Measurements from ENCODE around the gene TTC9B. TPM values are rescaled to one million over a fixed set of nuclear protein-coding genes. Genes with fewer than 3 reads are reported as not detected.
A peak's percentile ranks its signal among the peaks of the same experiment; 100 is the strongest.

Gene TTC9B
- total and polyA plus RNA-seq, 2 experiments from 2014 or later: 0.63 to 1.0 TPM

DNA sequence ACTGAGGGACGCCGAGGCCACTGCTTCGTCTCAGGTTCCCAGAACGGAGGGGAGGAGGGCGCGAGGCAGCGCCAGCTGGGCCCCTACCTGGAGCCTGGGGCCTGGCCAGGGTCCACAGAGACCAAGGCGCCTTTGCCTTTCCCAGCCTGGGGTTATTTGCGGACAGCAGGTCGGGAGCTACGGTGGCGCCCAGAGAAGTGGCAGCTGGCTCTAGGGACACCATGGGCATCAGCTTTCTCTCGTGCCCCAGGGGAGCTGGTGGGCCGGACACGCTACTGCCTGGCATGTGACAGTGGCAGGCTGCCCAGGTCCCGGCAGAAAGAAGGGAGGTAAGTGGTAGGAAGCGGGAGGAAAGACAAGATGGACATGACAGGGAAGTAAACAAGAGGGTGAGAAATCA, 47.9 kb upstream of the TTC9B start (continued):
- TF ChIP-seq ETS1 (IDR thresholded peaks at IDR 0.05): no peak
- no peak for TF ChIP-seq EZH2phosphoT487 (IDR thresholded peaks at IDR 0.05; ENCODE audit: unreplicated experiment)
- TF ChIP-seq, protein P1, sequence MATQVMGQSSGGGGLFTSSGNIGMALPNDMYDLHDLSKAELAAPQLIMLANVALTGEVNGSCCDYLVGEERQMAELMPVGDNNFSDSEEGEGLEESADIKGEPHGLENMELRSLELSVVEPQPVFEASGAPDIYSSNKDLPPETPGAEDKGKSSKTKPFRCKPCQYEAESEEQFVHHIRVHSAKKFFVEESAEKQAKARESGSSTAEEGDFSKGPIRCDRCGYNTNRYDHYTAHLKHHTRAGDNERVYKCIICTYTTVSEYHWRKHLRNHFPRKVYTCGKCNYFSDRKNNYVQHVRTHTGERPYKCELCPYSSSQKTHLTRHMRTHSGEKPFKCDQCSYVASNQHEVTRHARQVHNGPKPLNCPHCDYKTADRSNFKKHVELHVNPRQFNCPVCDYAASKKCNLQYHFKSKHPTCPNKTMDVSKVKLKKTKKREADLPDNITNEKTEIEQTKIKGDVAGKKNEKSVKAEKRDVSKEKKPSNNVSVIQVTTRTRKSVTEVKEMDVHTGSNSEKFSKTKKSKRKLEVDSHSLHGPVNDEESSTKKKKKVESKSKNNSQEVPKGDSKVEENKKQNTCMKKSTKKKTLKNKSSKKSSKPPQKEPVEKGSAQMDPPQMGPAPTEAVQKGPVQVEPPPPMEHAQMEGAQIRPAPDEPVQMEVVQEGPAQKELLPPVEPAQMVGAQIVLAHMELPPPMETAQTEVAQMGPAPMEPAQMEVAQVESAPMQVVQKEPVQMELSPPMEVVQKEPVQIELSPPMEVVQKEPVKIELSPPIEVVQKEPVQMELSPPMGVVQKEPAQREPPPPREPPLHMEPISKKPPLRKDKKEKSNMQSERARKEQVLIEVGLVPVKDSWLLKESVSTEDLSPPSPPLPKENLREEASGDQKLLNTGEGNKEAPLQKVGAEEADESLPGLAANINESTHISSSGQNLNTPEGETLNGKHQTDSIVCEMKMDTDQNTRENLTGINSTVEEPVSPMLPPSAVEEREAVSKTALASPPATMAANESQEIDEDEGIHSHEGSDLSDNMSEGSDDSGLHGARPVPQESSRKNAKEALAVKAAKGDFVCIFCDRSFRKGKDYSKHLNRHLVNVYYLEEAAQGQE (IDR thresholded peaks at IDR 0.05; ENCODE audit: unreplicated experiment): no peak

GRCh38 chr19:40265763-40266099, 47.5 kb upstream of the TTC9B start:
- Histone ChIP-seq H3K4me2 (no peak overlapping the region), H3K9me2 (ENCODE audit: insufficient read depth) (no peaks in the 10 kb centered on the region), H3K36me3 (ENCODE audit: insufficient read depth) (peaks cover 6% of the 10 kb centered on the region; the same call in 1 of the 2 replicates), H3K4me1 (ENCODE audit: insufficient read depth) (no peaks in the 10 kb centered on the region; the same call in 1 of the 2 replicates), H3F3A (replicated peaks; ENCODE audit: low read depth) (no peaks in the 10 kb centered on the region), H3K27me3 (ENCODE audit: insufficient read depth) (no peaks in the 10 kb centered on the region), H3K27ac (ENCODE audit: low read depth) (no peak overlapping the region), H3K79me2 (replicated peaks; ENCODE audit: insufficient read depth) (peaks cover 37% of the 10 kb centered on the region), H4K20me1 (replicated peaks; ENCODE audit: insufficient read depth) (peaks cover 8% of the 10 kb centered on the region), H3K4me3 (no peak overlapping the region), H2AFZ (no peak overlapping the region)
- Mint-ChIP-seq H3K36me3 (ENCODE audit: low read depth) (peaks cover 23% of the 10 kb centered on the region), H3K4me3 (no peak overlapping the region), H3K4me1 (peaks cover 20% of the 10 kb centered on the region), H3K27me3 (ENCODE audit: insufficient read depth, low read depth, poor library complexity) (peaks cover 11% of the 10 kb centered on the region), H3K27ac (peak overlapping the region; percentile 24; the same call in 1 of the 2 replicates), H3K9me3 (no peaks in the 10 kb centered on the region)
- TF ChIP-seq ZNF331 (CRISPR knock-in tag; IDR thresholded peaks at IDR 0.05; ENCODE audit: low read depth) (no peak), EZH2 (IDR thresholded peaks at IDR 0.05; ENCODE audit: low read depth, unreplicated experiment) (no peak), NANOG (IDR thresholded peaks at IDR 0.05; ENCODE audit: borderline replicate concordance) (no peak)
- ATAC-seq (no peak), DNase-seq (ENCODE audit: low spot score) (no peak)

DNA sequence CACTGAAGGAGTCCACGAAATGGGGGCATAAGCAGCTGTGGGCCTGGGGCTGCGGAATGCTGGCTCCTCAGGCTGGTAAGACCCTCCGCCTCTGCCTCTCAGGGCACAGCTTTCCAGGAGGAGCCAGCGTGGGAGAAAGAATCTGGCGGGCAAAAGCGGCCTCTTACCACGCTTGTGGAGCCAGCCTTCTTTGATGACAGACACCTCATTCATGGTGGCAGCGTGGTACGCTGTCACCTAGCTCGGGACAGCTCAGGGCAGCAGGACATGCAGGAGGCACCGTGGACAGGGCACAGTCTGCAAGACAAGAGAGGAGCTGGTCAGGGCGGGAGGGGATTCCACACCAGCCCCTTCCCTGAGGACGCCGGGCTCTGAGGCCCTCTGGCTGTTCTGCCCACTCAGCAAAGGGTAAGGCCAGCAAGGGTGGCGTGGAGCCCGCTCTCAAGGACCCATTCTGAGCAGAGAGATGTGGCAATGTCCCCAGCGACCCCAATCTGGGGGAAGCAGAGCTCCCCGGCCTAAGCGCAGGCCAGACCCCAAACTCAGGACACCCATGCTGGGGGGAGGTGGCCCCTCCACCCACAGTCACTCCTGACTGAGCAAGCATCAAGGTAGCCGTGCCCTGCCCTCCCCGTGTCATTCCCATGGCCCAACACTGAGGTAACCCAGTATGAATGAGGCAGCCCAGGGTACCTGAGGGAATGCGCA, 47.0 kb upstream of the TTC9B start:
- DNase-seq (ENCODE audit: low spot score): no peak
- TF ChIP-seq ETS1 (IDR thresholded peaks at IDR 0.05): no peak
- TF ChIP-seq, protein P1 (IDR thresholded peaks at IDR 0.05; ENCODE audit: unreplicated experiment): no peak
- TF ChIP-seq EZH2 (IDR thresholded peaks at IDR 0.05; ENCODE audit: low read depth, unreplicated experiment): no peak
- TF ChIP-seq EZH2phosphoT487 (IDR thresholded peaks at IDR 0.05; ENCODE audit: unreplicated experiment): no peak
- no peak for TF ChIP-seq STAT1 (IDR thresholded peaks at IDR 0.05; ENCODE audit: unreplicated experiment)
- Mint-ChIP-seq H3K27me3 (ENCODE audit: insufficient read depth, low read depth, poor library complexity) (peaks cover 11% of the 10 kb centered on the region), H3K9me3 (no peaks in the 10 kb centered on the region), H3K4me1 (peaks cover 17% of the 10 kb centered on the region), H3K36me3 (ENCODE audit: low read depth) (peaks cover 19% of the 10 kb centered on the region), H3K4me3 (no peak overlapping the region), H3K27ac (peak overlapping the region; percentile 24; the same call in 1 of the 2 replicates)
- no peak overlapping the region for H3K4me3 ChIP-seq
- H2AFZ ChIP-seq: no peak overlapping the region
- peaks cover 3% of the 10 kb centered on the region for H4K20me1 ChIP-seq (replicated peaks; ENCODE audit: insufficient read depth)
- H3K36me3 ChIP-seq (ENCODE audit: insufficient read depth): peaks cover 6% of the 10 kb centered on the region; the same call in 1 of the 2 replicates
- H3K4me2 ChIP-seq: no peak overlapping the region
- no peak for ATAC-seq
- H3K27ac ChIP-seq (ENCODE audit: low read depth): no peak overlapping the region
- peaks cover 33% of the 10 kb centered on the region for H3K79me2 ChIP-seq (replicated peaks; ENCODE audit: insufficient read depth)
- no peaks in the 10 kb centered on the region for H3K27me3 ChIP-seq (ENCODE audit: insufficient read depth)
- no peaks in the 10 kb centered on the region for H3F3A ChIP-seq (replicated peaks; ENCODE audit: low read depth)
- no peaks in the 10 kb centered on the region; the same call in 1 of the 2 replicates for H3K4me1 ChIP-seq (ENCODE audit: insufficient read depth)
- H3K9me2 ChIP-seq (ENCODE audit: insufficient read depth): no peaks in the 10 kb centered on the region
